SU-DHL-6 (cell line): ENCODE results near the gene AQP2.

Experiments
- EZH2phosphoT487 ChIP-seq: fragments of 200-600 bp; sonication (generic), shearing (Covaris generic); conservative IDR thresholded peaks from 2 replicates; pipeline ENCODE4 v1.6.1; 2018; ENCODE audit warnings: mild to moderate bottlenecking, antibody characterized with exemption, low read length, moderate library complexity, mixed read lengths
- TF ChIP-seq, protein P1 (sequence below): fragments of 200-600 bp; sonication (generic); IDR thresholded peaks from one replicate; pipeline ENCODE4 v1.5.1; 2017; ENCODE audit warnings: antibody characterized with exemption, mild to moderate bottlenecking, low read length, moderate library complexity; ENCODE audit not compliant: insufficient read depth, poor library complexity, severe bottlenecking

DNA sequence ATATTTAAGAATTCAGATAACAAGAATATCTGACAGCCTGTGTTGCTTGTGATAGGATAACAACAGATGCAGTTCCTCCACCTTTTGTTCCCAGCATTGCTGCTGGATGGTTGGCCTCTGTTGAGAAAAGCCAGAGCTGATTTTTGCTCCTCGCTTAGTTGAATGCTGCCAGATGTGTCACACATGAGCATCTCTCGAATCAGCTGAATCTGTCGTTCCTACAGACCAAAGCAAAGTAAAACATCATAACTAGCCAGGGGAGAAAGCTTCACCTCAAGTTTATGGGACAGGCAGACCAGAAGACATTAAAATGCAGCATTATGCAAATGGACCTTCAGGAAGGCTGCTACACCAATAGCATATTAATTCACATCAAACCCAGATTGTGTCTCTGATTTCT is 54.6 kb downstream of the AQP2 start:
- TF ChIP-seq, protein P1, sequence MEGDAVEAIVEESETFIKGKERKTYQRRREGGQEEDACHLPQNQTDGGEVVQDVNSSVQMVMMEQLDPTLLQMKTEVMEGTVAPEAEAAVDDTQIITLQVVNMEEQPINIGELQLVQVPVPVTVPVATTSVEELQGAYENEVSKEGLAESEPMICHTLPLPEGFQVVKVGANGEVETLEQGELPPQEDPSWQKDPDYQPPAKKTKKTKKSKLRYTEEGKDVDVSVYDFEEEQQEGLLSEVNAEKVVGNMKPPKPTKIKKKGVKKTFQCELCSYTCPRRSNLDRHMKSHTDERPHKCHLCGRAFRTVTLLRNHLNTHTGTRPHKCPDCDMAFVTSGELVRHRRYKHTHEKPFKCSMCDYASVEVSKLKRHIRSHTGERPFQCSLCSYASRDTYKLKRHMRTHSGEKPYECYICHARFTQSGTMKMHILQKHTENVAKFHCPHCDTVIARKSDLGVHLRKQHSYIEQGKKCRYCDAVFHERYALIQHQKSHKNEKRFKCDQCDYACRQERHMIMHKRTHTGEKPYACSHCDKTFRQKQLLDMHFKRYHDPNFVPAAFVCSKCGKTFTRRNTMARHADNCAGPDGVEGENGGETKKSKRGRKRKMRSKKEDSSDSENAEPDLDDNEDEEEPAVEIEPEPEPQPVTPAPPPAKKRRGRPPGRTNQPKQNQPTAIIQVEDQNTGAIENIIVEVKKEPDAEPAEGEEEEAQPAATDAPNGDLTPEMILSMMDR: no peak
- TF ChIP-seq EZH2phosphoT487: no peak
